H9 (cell line): Measurements from ENCODE around the gene IL15RA. TPM values are rescaled to one million over a fixed set of nuclear protein-coding genes. Genes with fewer than 3 reads are reported as not detected.
A peak's percentile ranks its signal among the peaks of the same experiment; 100 is the strongest.

Experiments used
- DNase-seq: peaks from one replicate; pipeline ENCODE4 v3.0.0-alpha.2; 2017
- H2AFZ ChIP-seq: one replicate; pipeline ENCODE4 v1.6.1; 2013; ENCODE audit warnings: mild to moderate bottlenecking, low read length, control low read depth, moderate library complexity
- H2AK5ac ChIP-seq: 2 replicates; pipeline ENCODE4 v1.6.1; 2013; ENCODE audit warnings: low read length, control low read depth, mixed read lengths; ENCODE audit not compliant: insufficient read length
- H2BK120ac ChIP-seq: one replicate; pipeline ENCODE4 v1.6.1; 2013; ENCODE audit warnings: low read depth, mild to moderate bottlenecking, low read length, control low read depth, inconsistent platforms; ENCODE audit not compliant: poor library complexity, severe bottlenecking
- H2BK12ac ChIP-seq: 2 replicates; pipeline ENCODE4 v1.6.1; 2013; ENCODE audit warnings: low read length, control low read depth, mixed read lengths, low read depth; ENCODE audit not compliant: insufficient read length
- H2BK15ac ChIP-seq: 2 replicates; pipeline ENCODE4 v1.6.1; 2013; ENCODE audit warnings: low read depth, low read length, control low read depth
- H2BK20ac ChIP-seq: one replicate; pipeline ENCODE4 v1.6.1; 2013; ENCODE audit warnings: low read depth, mild to moderate bottlenecking, low read length, control low read depth, inconsistent platforms; ENCODE audit not compliant: poor library complexity, severe bottlenecking
- H2BK5ac ChIP-seq: 2 replicates; pipeline ENCODE4 v1.6.1; 2013; ENCODE audit warnings: low read length, control low read depth, mixed read lengths; ENCODE audit not compliant: insufficient read length
- H3K14ac ChIP-seq: 2 replicates; pipeline ENCODE4 v1.6.1; 2013; ENCODE audit warnings: low read length, control low read depth; ENCODE audit not compliant: insufficient read depth
- H3K18ac ChIP-seq: 2 replicates; pipeline ENCODE4 v1.6.1; 2013; ENCODE audit warnings: low read depth, mild to moderate bottlenecking, mixed read lengths, low read length, control low read depth; ENCODE audit not compliant: insufficient read length
- H3K23ac ChIP-seq: 2 replicates; pipeline ENCODE4 v1.6.1; 2013; ENCODE audit warnings: low read length, control low read depth, mixed read lengths, low read depth; ENCODE audit not compliant: insufficient read length
- H3K23me2 ChIP-seq: 2 replicates; pipeline ENCODE4 v1.6.1; 2013; ENCODE audit warnings: low read depth, mild to moderate bottlenecking, mixed read lengths, low read length, control low read depth; ENCODE audit not compliant: insufficient read length, poor library complexity, severe bottlenecking
- H3K27ac ChIP-seq: 2 replicates; pipeline ENCODE4 v1.5.1; 2013; ENCODE audit warnings: low read length, control low read depth, mixed read lengths, low read depth; ENCODE audit not compliant: insufficient read length
- H3K27me3 ChIP-seq: 2 replicates; pipeline ENCODE4 v1.6.1; 2013; ENCODE audit warnings: low read length, control low read depth, inconsistent platforms; ENCODE audit not compliant: insufficient read depth
- H3K4ac ChIP-seq: 2 replicates; pipeline ENCODE4 v1.6.1; 2013; ENCODE audit warnings: low read depth, mild to moderate bottlenecking, control low read depth, inconsistent platforms, low read length, moderate library complexity
- H3K4me1 ChIP-seq: 2 replicates; pipeline ENCODE4 v1.6.1; 2013; ENCODE audit warnings: low read length, control low read depth, inconsistent platforms; ENCODE audit not compliant: insufficient read depth
- H3K4me2 ChIP-seq: 2 replicates; pipeline ENCODE4 v1.6.1; 2013; ENCODE audit warnings: low read length, control low read depth, mixed read lengths; ENCODE audit not compliant: insufficient read length, insufficient read depth
- H3K56ac ChIP-seq: 2 replicates; pipeline ENCODE4 v1.6.1; 2013; ENCODE audit warnings: low read depth, mild to moderate bottlenecking, mixed read lengths, low read length, control low read depth; ENCODE audit not compliant: insufficient read length
- H3K79me1 ChIP-seq: 2 replicates; pipeline ENCODE4 v1.6.1; 2013; ENCODE audit warnings: low read depth, mild to moderate bottlenecking, moderate library complexity, low read length, control low read depth, inconsistent platforms; ENCODE audit not compliant: insufficient read depth, poor library complexity, severe bottlenecking
- H3K79me2 ChIP-seq: 2 replicates; pipeline ENCODE4 v1.6.1; 2013; ENCODE audit warnings: low read length, control low read depth, inconsistent platforms; ENCODE audit not compliant: insufficient read depth
- H3K9ac ChIP-seq: 2 replicates; pipeline ENCODE4 v1.6.1; 2013; ENCODE audit warnings: low read length, control low read depth, mixed read lengths; ENCODE audit not compliant: insufficient read length; ENCODE audit errors: extremely low read depth
- H3K9me3 ChIP-seq: one replicate; pipeline ENCODE4 v1.6.1; 2013; ENCODE audit warnings: low read depth, low read length, inconsistent platforms; ENCODE audit not compliant: control insufficient read depth
- H3T11ph ChIP-seq: one replicate; pipeline ENCODE4 v1.6.1; 2013; ENCODE audit warnings: mild to moderate bottlenecking, low read length, control low read depth, inconsistent platforms
- H4K20me1 ChIP-seq: one replicate; pipeline ENCODE4 v1.6.1; 2013; ENCODE audit not compliant: control insufficient read depth, insufficient read length, insufficient read depth
- H4K5ac ChIP-seq: 2 replicates; pipeline ENCODE4 v1.6.1; 2013; ENCODE audit warnings: low read depth, mild to moderate bottlenecking, mixed read lengths, low read length, control low read depth; ENCODE audit not compliant: insufficient read length
- H4K8ac ChIP-seq: replicated peaks from 2 replicates; pipeline ENCODE4 v1.6.1; 2013; ENCODE audit warnings: low read length, control low read depth, mixed read lengths, low read depth; ENCODE audit not compliant: insufficient read length
- H4K91ac ChIP-seq: 2 replicates; pipeline ENCODE4 v1.6.1; 2013; ENCODE audit warnings: low read depth, mild to moderate bottlenecking, moderate library complexity, mixed read lengths, low read length, control low read depth; ENCODE audit not compliant: insufficient read length
- H3K27ac Mint-ChIP-seq, 3 experiments: 2 replicates in 2 of 3; 3 replicates in 1 of 3; pipeline ENCODE4 v1.8.0; 2020 to 2021; ENCODE audit warnings: mixed read lengths in 3 of 3, mild to moderate bottlenecking in 1 of 3, moderate library complexity in 1 of 3
- H3K27me3 Mint-ChIP-seq: 2 replicates; pipeline ENCODE4 v1.8.0; 2021; ENCODE audit warnings: low read depth, mild to moderate bottlenecking, moderate library complexity, mixed read lengths
- H3K36me3 Mint-ChIP-seq, 3 experiments: 2 replicates in 2 of 3; 3 replicates in 1 of 3; pipeline ENCODE4 v1.8.0; 2020 to 2021; ENCODE audit warnings: low read depth in 3 of 3, mixed read lengths in 3 of 3; ENCODE audit not compliant: insufficient read depth in 1 of 3
- H3K4me1 Mint-ChIP-seq, 2 experiments: 2 replicates each; pipeline ENCODE4 v1.8.0; 2020; ENCODE audit warnings: mixed read lengths in 2 of 2
- H3K4me3 Mint-ChIP-seq, 2 experiments: 2 replicates in 1 of 2; 3 replicates in 1 of 2; pipeline ENCODE4 v1.8.0; 2020 to 2021; ENCODE audit warnings: mild to moderate bottlenecking in 2 of 2, mixed read lengths in 2 of 2, moderate library complexity in 1 of 2
- H3K9me3 Mint-ChIP-seq, 2 experiments: 2 replicates in 1 of 2; 3 replicates in 1 of 2; pipeline ENCODE4 v1.8.0; 2020; ENCODE audit warnings: mild to moderate bottlenecking in 2 of 2, mixed read lengths in 2 of 2, moderate library complexity in 1 of 2
- CTCF ChIP-seq: fragments of 200-600 bp; sonication (generic); conservative IDR thresholded peaks from 3 replicates; pipeline ENCODE4 v1.8.0; 2021; ENCODE audit warnings: antibody characterized with exemption, mild to moderate bottlenecking
- WGBS: extraction: QIAGEN DNeasy Blood & Tissue Kit; methylation state at CpG from one replicate; pipeline ENCODE4 v1.1.7; 2013; ENCODE audit warnings: missing lambda C conversion rate, low lambda C conversion rate, mixed read lengths; ENCODE audit not compliant: insufficient read length; ENCODE audit errors: extremely low coverage; 5-methylcytosine and 5-hydroxymethylcytosine counted together
- total RNA-seq: library from RNA; stranded (reverse); gene quantifications from 2 replicates; pipeline ENCODE4 v1.2.1, GENCODE V29; 2021

Gene IL15RA
- total RNA-seq, 1 experiment from 2014 or later = 0.31 TPM

GRCh38 chr10:5915451-5915850, 61.9 kb downstream of the IL15RA start:
- no peak overlapping the region for H4K8ac ChIP-seq
- Mint-ChIP-seq H3K27ac (peak overlapping the region in 2 of 3 experiments; percentile 25 to 74; a peak in 2 of 7 replicates), H3K4me1 (no peaks in the 10 kb centered on the region), H3K36me3 (peaks cover 57 to 90% (median 77%) of the 10 kb centered on the region in 3 experiments), H3K9me3 (no peaks in the 10 kb centered on the region), H3K4me3 (no peak overlapping the region), H3K27me3 (no peaks in the 10 kb centered on the region)
- no peaks in the 10 kb centered on the region for H3K79me2 ChIP-seq
- H3K18ac ChIP-seq = no peak overlapping the region
- no peaks in the 10 kb centered on the region for H3K23me2 ChIP-seq
- H4K91ac ChIP-seq = no peak overlapping the region
- no peak overlapping the region for H4K5ac ChIP-seq
- no peak overlapping the region for H3K56ac ChIP-seq
- H3K27ac ChIP-seq = no peak overlapping the region
- H3T11ph ChIP-seq = no peak overlapping the region
- H3K27me3 ChIP-seq = no peaks in the 10 kb centered on the region
- H4K20me1 ChIP-seq = no peaks in the 10 kb centered on the region
- H2BK12ac ChIP-seq = no peak overlapping the region
- TF ChIP-seq CTCF = no peak
- no peak overlapping the region for H2AK5ac ChIP-seq
- H3K23ac ChIP-seq = no peak overlapping the region
- H3K4ac ChIP-seq = no peak overlapping the region
- no peak overlapping the region for H2BK120ac ChIP-seq
- no peaks in the 10 kb centered on the region for H3K4me1 ChIP-seq
- no peak overlapping the region for H3K14ac ChIP-seq
- no peak for DNase-seq
- H3K9me3 ChIP-seq = no peaks in the 10 kb centered on the region
- WGBS = no CpG with 5 or more reads among the region's 14 CpGs
- H2AFZ ChIP-seq = no peak overlapping the region
- H3K9ac ChIP-seq = no peak overlapping the region
- H3K79me1 ChIP-seq = no peaks in the 10 kb centered on the region
- no peak overlapping the region for H2BK20ac ChIP-seq
- H3K4me2 ChIP-seq = no peak overlapping the region
- no peak overlapping the region for H2BK15ac ChIP-seq
- H2BK5ac ChIP-seq = no peak overlapping the region
